Lower lobe of right lung (tissue), 2 donors: ENCODE results near the gene NKAIN4. TPM values are rescaled to one million over a fixed set of nuclear protein-coding genes. Genes with fewer than 3 reads are reported as not detected.
A peak's percentile ranks its signal among the peaks of the same experiment; 100 is the strongest.

Source experiments
- ATAC-seq, 2 donors: fragments of 200-7000 bp; cut with Tn5 transposase; one replicate each; pipeline ENCODE4 v1.9.1; 2020 to 2022; ENCODE audit warnings: mild to moderate bottlenecking in 2 of 2, moderate library complexity in 2 of 2
- DNase-seq: peaks from one replicate; pipeline ENCODE4 v3.0.0-alpha.2; 2020
- H3K27ac ChIP-seq: fragments of 200-600 bp; one replicate; pipeline ENCODE4 v1.8.0; 2022
- H3K27me3 ChIP-seq: fragments of 200-600 bp; one replicate; pipeline ENCODE4 v1.8.0; 2022; ENCODE audit warnings: low read depth
- H3K36me3 ChIP-seq: fragments of 200-600 bp; one replicate; pipeline ENCODE4 v1.8.0; 2022; ENCODE audit warnings: mild to moderate bottlenecking
- H3K4me1 ChIP-seq: fragments of 200-600 bp; one replicate; pipeline ENCODE4 v1.8.0; 2022
- H3K4me3 ChIP-seq: fragments of 200-600 bp; one replicate; pipeline ENCODE4 v1.8.0; 2022; ENCODE audit warnings: mild to moderate bottlenecking
- H3K9me3 ChIP-seq: fragments of 200-600 bp; one replicate; pipeline ENCODE4 v1.8.0; 2022
- CTCF ChIP-seq: fragments of 200-600 bp; IDR thresholded peaks from one replicate; pipeline ENCODE4 v1.8.0; 2022; ENCODE audit warnings: antibody characterized with exemption, mild to moderate bottlenecking
- intact Hi-C: fragments of 100-400 bp; cut with DNase I; formaldehyde crosslinking; loops from one replicate; pipeline ENCODE4 v1.11.0; 2022
- total RNA-seq: library from RNA; stranded (reverse); fragmentation: NEBNext Ultra II Directional; extraction: Animal tissue kit (Norgen Biotek cat#: 25700); gene quantifications from one replicate; pipeline ENCODE4 v1.2.1, GENCODE V29; 2021
- donor health status: DM: no; HTN: yes; CAD: no; lungs with severe emphysema.

The NKAIN4 gene
- total RNA-seq, 1 donor from 2014 or later, result not detected

- ATAC-seq (no peak), DNase-seq (no peak)
- H3K27me3 ChIP-seq, result peaks cover 11% of the 10 kb centered on the region
- peak overlapping the region; percentile 76 for H3K4me3 ChIP-seq
- intact Hi-C loops, result no loop called here
- H3K4me1 ChIP-seq, result peaks cover 42% of the 10 kb centered on the region
- no peaks in the 10 kb centered on the region for H3K9me3 ChIP-seq
- H3K36me3 ChIP-seq, result peaks cover 26% of the 10 kb centered on the region
- TF ChIP-seq CTCF, result no peak
- peak overlapping the region; percentile 92 for H3K27ac ChIP-seq
These were observed 37.3 kb downstream of the NKAIN4 start for GRCh38 chr20:63216849-63217471.

- DNase-seq (peak; percentile 99), ATAC-seq (peak; percentile 97 to 99)
- Histone ChIP-seq H3K27ac (peak within 1 kb of the TSS; percentile 92), H3K4me3 (peak within 1 kb of the TSS; percentile 76), H3K27me3 (peaks cover 7% of the 10 kb centered on the region), H3K4me1 (peaks cover 47% of the 10 kb centered on the region), H3K9me3 (no peaks in the 10 kb centered on the region), H3K36me3 (peaks cover 30% of the 10 kb centered on the region)
- no peak for TF ChIP-seq CTCF
- intact Hi-C loops, result no loop called here
These were observed 38.0 kb downstream of the NKAIN4 start, which contains the start of gene YTHDF1 for GRCh38 chr20:63216041-63216848. YTHDF1 (minus strand) TSS chr20:63216131; CDS start chr20:63215892, 239 bp downstream.

GRCh38 chr20:63215101-63216040 is 38.9 kb downstream of the NKAIN4 start:
- peaks cover 3% of the 10 kb centered on the region for H3K27me3 ChIP-seq
- peak in 1 of 2 donors; percentile 2 for ATAC-seq
- peak overlapping the region; percentile 76 for H3K4me3 ChIP-seq
- intact Hi-C loops, result no loop called here
- no peak for TF ChIP-seq CTCF
- H3K36me3 ChIP-seq, result peaks cover 39% of the 10 kb centered on the region
- H3K27ac ChIP-seq, result peak overlapping the region; percentile 84
- H3K9me3 ChIP-seq, result no peaks in the 10 kb centered on the region
- DNase-seq, result no peak
- H3K4me1 ChIP-seq, result peaks cover 48% of the 10 kb centered on the region

GRCh38 chr20:63214514-63214913 is 39.7 kb downstream of the NKAIN4 start:
- Histone ChIP-seq H3K9me3 (no peaks in the 10 kb centered on the region), H3K27ac (no peak overlapping the region), H3K4me3 (peak overlapping the region; percentile 76), H3K4me1 (peaks cover 48% of the 10 kb centered on the region), H3K36me3 (peaks cover 48% of the 10 kb centered on the region), H3K27me3 (no peaks in the 10 kb centered on the region)
- DNase-seq (no peak), ATAC-seq (no peak)
- intact Hi-C loops, result no loop called here
- TF ChIP-seq CTCF, result no peak

- no peak for TF ChIP-seq CTCF
- Histone ChIP-seq H3K9me3 (no peaks in the 10 kb centered on the region), H3K27ac (no peak overlapping the region), H3K4me3 (no peak overlapping the region), H3K27me3 (no peaks in the 10 kb centered on the region), H3K4me1 (peaks cover 48% of the 10 kb centered on the region), H3K36me3 (peaks cover 65% of the 10 kb centered on the region)
- intact Hi-C loops, result no loop called here
- ATAC-seq (no peak), DNase-seq (no peak)
These were observed 41.5 kb downstream of the NKAIN4 start for GRCh38 chr20:63212792-63213191.
